HFFc6 (cell line): ENCODE measurements around the gene ZNF385D. TPM values are rescaled to one million over a fixed set of nuclear protein-coding genes. Genes with fewer than 3 reads are reported as not detected.

Experiments used
- DNase-seq: peaks from one replicate; pipeline ENCODE4 v3.0.0-alpha.2; 2018
- H3K27ac Mint-ChIP-seq: 2 replicates; pipeline ENCODE4 v1.8.0; 2020; ENCODE audit warnings: mild to moderate bottlenecking, mixed read lengths
- H3K27me3 Mint-ChIP-seq: 2 replicates; pipeline ENCODE4 v1.8.0; 2021; ENCODE audit warnings: mild to moderate bottlenecking, moderate library complexity, mixed read lengths; ENCODE audit not compliant: insufficient read depth
- H3K36me3 Mint-ChIP-seq: 2 replicates; pipeline ENCODE4 v1.8.0; 2021; ENCODE audit warnings: low read depth, mixed read lengths
- H3K4me1 Mint-ChIP-seq: 2 replicates; pipeline ENCODE4 v1.8.0; 2020; ENCODE audit warnings: low read depth, mixed read lengths
- H3K4me3 Mint-ChIP-seq: 2 replicates; pipeline ENCODE4 v1.8.0; 2020; ENCODE audit warnings: mild to moderate bottlenecking, moderate library complexity, mixed read lengths
- H3K9me3 Mint-ChIP-seq: 2 replicates; pipeline ENCODE4 v1.8.0; 2020; ENCODE audit warnings: mild to moderate bottlenecking, mixed read lengths
- total RNA-seq, 6 experiments: library from RNA; stranded (reverse); fragmentation: NEBNext Ultra II Directional; extraction: Animal tissue kit (Norgen Biotek cat#: 25700); gene quantifications; 2 replicates in 1 of 6; 3 replicates in 5 of 6; pipeline ENCODE4 v1.2.3, GENCODE V29; 2021
- TF ChIP-seq, protein P1 (sequence below): fragments of 200-600 bp; sonication (generic); IDR thresholded peaks from 2 replicates; pipeline ENCODE4 v1.5.0; 2021; ENCODE audit warnings: antibody characterized with exemption, mild to moderate bottlenecking

ZNF385D gene
- total RNA-seq, 6 experiments from 2014 or later, result 3.0 to 4.8 (median 4.1) TPM

DNA sequence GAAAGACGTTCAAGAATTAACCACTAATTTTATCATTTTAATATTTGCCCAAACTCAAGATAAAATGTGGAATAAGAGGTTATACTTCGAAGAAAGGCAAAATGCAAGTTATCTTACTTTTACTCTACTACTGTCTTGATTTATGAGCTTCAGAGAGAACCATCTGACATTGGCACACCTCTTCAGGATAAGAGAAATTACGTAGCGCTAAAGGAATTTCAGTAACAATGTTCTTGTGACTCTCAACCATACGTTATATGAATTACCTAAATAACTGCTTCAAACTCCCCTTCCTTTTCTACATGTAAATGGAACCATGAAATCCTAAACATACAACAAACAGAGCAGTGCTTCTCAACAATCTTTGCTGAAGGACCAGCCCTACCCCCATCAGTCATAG lies 96.8 kb downstream of the ZNF385D start:
- TF ChIP-seq, protein P1, sequence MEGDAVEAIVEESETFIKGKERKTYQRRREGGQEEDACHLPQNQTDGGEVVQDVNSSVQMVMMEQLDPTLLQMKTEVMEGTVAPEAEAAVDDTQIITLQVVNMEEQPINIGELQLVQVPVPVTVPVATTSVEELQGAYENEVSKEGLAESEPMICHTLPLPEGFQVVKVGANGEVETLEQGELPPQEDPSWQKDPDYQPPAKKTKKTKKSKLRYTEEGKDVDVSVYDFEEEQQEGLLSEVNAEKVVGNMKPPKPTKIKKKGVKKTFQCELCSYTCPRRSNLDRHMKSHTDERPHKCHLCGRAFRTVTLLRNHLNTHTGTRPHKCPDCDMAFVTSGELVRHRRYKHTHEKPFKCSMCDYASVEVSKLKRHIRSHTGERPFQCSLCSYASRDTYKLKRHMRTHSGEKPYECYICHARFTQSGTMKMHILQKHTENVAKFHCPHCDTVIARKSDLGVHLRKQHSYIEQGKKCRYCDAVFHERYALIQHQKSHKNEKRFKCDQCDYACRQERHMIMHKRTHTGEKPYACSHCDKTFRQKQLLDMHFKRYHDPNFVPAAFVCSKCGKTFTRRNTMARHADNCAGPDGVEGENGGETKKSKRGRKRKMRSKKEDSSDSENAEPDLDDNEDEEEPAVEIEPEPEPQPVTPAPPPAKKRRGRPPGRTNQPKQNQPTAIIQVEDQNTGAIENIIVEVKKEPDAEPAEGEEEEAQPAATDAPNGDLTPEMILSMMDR, result no peak
- H3K27ac Mint-ChIP-seq, result peak overlapping the region; percentile 37; the same call in 1 of the 2 replicates
- peaks cover 14% of the 10 kb centered on the region for H3K4me1 Mint-ChIP-seq
- no peaks in the 10 kb centered on the region for H3K36me3 Mint-ChIP-seq
- no peaks in the 10 kb centered on the region for H3K27me3 Mint-ChIP-seq
- DNase-seq, result no peak
- no peaks in the 10 kb centered on the region for H3K9me3 Mint-ChIP-seq
- peak overlapping the region; percentile 32; the same call in 1 of the 2 replicates for H3K4me3 Mint-ChIP-seq

DNA sequence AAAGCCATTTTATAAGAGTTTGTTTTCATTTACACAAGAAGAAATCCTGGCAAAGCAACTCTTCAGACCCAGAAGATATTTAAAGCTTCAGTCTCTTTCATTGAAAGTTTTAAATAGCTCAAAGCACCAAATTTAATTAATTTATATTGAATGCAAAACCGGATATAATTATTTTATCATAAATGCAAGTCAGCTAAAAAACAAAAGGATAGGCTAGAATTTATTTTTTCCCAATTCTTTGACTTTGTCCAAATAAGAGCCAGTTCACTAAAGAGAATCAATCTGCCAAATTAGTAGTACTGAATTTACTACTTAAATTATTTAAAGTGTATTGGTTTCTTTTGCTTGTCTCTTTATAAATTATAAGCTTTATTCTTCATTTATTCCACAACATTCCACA lies 101.5 kb downstream of the ZNF385D start:
- peaks cover 20% of the 10 kb centered on the region for H3K4me1 Mint-ChIP-seq
- no peaks in the 10 kb centered on the region for H3K9me3 Mint-ChIP-seq
- TF ChIP-seq, protein P1, result no peak
- H3K27ac Mint-ChIP-seq, result no peak overlapping the region
- no peaks in the 10 kb centered on the region for H3K27me3 Mint-ChIP-seq
- DNase-seq, result no peak
- no peak overlapping the region for H3K4me3 Mint-ChIP-seq
- no peaks in the 10 kb centered on the region for H3K36me3 Mint-ChIP-seq

DNA sequence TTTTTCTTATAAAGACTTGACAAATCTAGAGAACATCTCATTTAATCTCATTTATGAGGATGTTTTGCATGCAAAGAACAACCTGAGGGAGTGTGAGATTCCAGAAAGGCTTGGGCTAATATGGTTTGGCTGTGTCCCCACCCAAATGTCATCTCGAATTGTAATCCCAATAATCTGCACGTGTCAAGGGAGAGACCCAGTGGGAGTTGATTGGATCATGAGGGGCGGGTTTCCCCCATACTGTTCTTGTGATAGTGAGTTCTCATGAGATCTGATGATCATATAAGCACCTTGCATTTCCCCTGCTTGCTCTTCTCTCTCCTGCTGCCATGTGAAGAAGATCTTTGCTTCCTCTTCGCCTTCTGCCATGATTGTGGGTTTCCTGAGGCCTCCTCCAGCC lies 103.0 kb downstream of the ZNF385D start:
- Mint-ChIP-seq H3K27ac (no peak overlapping the region), H3K27me3 (no peaks in the 10 kb centered on the region), H3K4me1 (peaks cover 15% of the 10 kb centered on the region), H3K4me3 (no peak overlapping the region), H3K36me3 (no peaks in the 10 kb centered on the region), H3K9me3 (no peaks in the 10 kb centered on the region)
- DNase-seq, result no peak
- TF ChIP-seq, protein P1, result no peak

DNA sequence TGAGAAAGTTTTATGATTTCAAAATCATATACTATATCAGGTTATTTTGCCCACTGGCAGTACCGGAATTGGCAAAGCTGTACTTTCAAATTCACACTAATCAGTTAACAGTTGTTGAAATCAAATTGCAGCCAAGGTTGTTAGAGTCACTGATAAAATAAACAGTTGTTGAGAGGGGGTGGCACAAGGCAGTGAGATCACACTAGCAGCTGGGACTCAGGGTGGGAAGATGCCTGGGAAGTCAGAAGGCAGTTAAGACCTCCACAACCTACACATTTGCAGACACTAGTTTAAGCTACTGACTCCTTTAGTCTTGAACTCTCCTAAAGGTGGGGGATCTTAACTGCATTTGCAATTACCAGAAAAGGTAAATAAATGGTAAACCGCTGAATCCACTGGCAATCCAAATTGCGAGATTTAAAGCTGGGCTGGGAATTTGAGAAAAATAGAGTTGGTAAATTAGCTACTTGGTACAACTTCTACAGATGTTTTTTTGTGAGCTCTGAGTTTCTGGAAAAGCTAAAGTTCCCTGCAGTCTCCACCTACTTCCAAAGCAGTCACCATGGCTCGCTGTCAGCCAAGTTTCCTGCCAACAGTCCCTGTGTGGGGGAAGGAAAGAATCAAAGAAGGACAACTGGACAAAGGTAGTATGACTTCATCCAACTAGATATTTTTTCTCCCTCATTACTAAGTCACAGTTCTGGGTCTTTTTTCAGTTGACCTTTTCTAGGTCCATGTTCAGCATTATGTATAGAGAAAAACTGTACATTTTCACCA lies 105.7 kb downstream of the ZNF385D start:
- no peaks in the 10 kb centered on the region for H3K9me3 Mint-ChIP-seq
- H3K27ac Mint-ChIP-seq, result 0 out of 2 replicates have a peak overlapping the region, but pooled peaks have one; percentile 30
- H3K27me3 Mint-ChIP-seq, result no peaks in the 10 kb centered on the region
- no peaks in the 10 kb centered on the region for H3K36me3 Mint-ChIP-seq
- no peak overlapping the region for H3K4me3 Mint-ChIP-seq
- TF ChIP-seq, protein P1, result no peak
- H3K4me1 Mint-ChIP-seq, result peaks cover 23% of the 10 kb centered on the region
- peak; percentile 7 for DNase-seq

DNA sequence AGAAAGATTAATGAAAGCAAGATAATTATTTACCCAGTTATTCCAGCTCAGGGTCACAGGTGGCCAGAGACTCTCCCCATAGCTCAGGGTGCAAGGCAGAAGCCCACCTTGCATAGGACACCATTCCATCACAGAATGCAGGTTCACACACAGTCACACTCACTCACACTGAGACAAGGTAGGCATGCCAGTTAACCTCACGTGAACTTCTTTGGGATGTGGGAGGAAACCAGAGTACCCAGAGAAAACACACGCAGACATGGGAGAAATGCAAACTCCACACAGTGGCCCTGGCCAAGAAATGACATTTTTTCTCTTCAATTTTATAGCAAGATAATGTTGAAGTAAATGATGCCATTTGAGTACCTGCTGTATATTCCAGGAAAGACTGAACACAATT lies 106.7 kb downstream of the ZNF385D start:
- Mint-ChIP-seq H3K4me3 (no peak overlapping the region), H3K36me3 (no peaks in the 10 kb centered on the region), H3K27me3 (no peaks in the 10 kb centered on the region), H3K9me3 (no peaks in the 10 kb centered on the region), H3K4me1 (peaks cover 23% of the 10 kb centered on the region), H3K27ac (no peak overlapping the region)
- TF ChIP-seq, protein P1, result no peak
- DNase-seq, result no peak
